Inferior parietal cortex (tissue), 1 donor: ENCODE results near the gene PLG.
A peak's percentile ranks its signal among the peaks of the same experiment; 100 is the strongest.
"Not testable (repeated sequence)": the region's sequence is repeated elsewhere in the genome, so short reads cannot be mapped to it uniquely, and the experiment has no call there.

Experiments
- DNase-seq: peaks from one replicate; pipeline ENCODE4 v3.0.0-alpha.2; 2016; ENCODE audit errors: extremely low spot score

The PLG gene

GRCh38 chr6:160704688-160705087, 2.6 kb downstream of the PLG start:
- DNase-seq, result not testable (repeated sequence)

- not testable (repeated sequence) for DNase-seq
Measured at GRCh38 chr6:160708993-160709392, 6.9 kb downstream of the PLG start.

GRCh38 chr6:160714731-160715316, 12.8 kb downstream of the PLG start:
- DNase-seq, result no peak

GRCh38 chr6:160730911-160731310, 28.9 kb downstream of the PLG start:
- no peak for DNase-seq

GRCh38 chr6:160733050-160733646, 31.1 kb downstream of the PLG start:
- peak; percentile 74 for DNase-seq

- DNase-seq, result no peak
Measured at GRCh38 chr6:160734627-160735026, 32.6 kb downstream of the PLG start.

GRCh38 chr6:160735523-160735922, 33.5 kb downstream of the PLG start:
- no peak for DNase-seq

GRCh38 chr6:160737934-160738333, 35.9 kb downstream of the PLG start:
- DNase-seq, result no peak

GRCh38 chr6:160739955-160740354, 37.9 kb downstream of the PLG start:
- DNase-seq, result no peak

GRCh38 chr6:160741012-160741411, 39.0 kb downstream of the PLG start:
- DNase-seq, result not testable (repeated sequence)

- no peak for DNase-seq
Measured at GRCh38 chr6:160742090-160742489, 40.0 kb downstream of the PLG start.

GRCh38 chr6:160750276-160750689, 48.2 kb downstream of the PLG start:
- no peak for DNase-seq

- DNase-seq, result not testable (repeated sequence)
Measured at GRCh38 chr6:160753211-160753610, 51.2 kb downstream of the PLG start.

- DNase-seq, result no peak
Measured at GRCh38 chr6:160755165-160755564, 53.1 kb downstream of the PLG start.

- no peak for DNase-seq
Measured at GRCh38 chr6:160756021-160756420, 54.0 kb downstream of the PLG start.

GRCh38 chr6:160756871-160757270, 54.8 kb downstream of the PLG start:
- no peak for DNase-seq

GRCh38 chr6:160764847-160765246, 62.8 kb downstream of the PLG start:
- no peak for DNase-seq

GRCh38 chr6:160765412-160765811, 63.4 kb downstream of the PLG start:
- DNase-seq, result no peak

- DNase-seq, result no peak
Measured at GRCh38 chr6:160766657-160766988, 64.6 kb downstream of the PLG start.

GRCh38 chr6:160766989-160767646, 65.1 kb downstream of the PLG start:
- peak; percentile 72 for DNase-seq

GRCh38 chr6:160767647-160768019, 65.6 kb downstream of the PLG start:
- no peak for DNase-seq

- no peak for DNase-seq
Measured at GRCh38 chr6:160768101-160768500, 66.1 kb downstream of the PLG start.

GRCh38 chr6:160774399-160774798, 72.4 kb downstream of the PLG start:
- no peak for DNase-seq
